Peyer's patch (tissue), 4 donors: Measurements from ENCODE around the gene HOXA6. TPM values are rescaled to one million over a fixed set of nuclear protein-coding genes. Genes with fewer than 3 reads are reported as not detected.

ENCODE experiments used
- DNase-seq, 3 donors: peaks; one replicate each; pipeline ENCODE4 v3.0.0-alpha.2; 2017 to 2019
- H3K27ac ChIP-seq, 4 donors: fragments of 200-600 bp; sonication (generic); one replicate each; pipeline ENCODE4 v1.5.1; 2016 to 2019
- H3K27me3 ChIP-seq, 2 donors: fragments of 200-600 bp; sonication (generic); one replicate each; pipeline ENCODE4 v1.5.1; 2019
- H3K36me3 ChIP-seq, 3 donors: fragments of 200-600 bp; sonication (generic); one replicate each; pipeline ENCODE4 v1.5.1; 2016 to 2019
- H3K4me1 ChIP-seq, 4 donors: fragments of 200-600 bp; sonication (generic); one replicate each; pipeline ENCODE4 v1.5.1; 2016 to 2019
- H3K4me3 ChIP-seq, 4 donors: fragments of 200-600 bp; sonication (generic); 1 replicate in 3 of 4; 2 replicates in 1 of 4; pipeline ENCODE4 v1.5.1; 2016 to 2019; ENCODE audit warnings: mild to moderate bottlenecking in 1 of 4
- H3K9me3 ChIP-seq, 4 donors: fragments of 200-600 bp; sonication (generic); one replicate each; pipeline ENCODE4 v1.5.1; 2016 to 2019; ENCODE audit warnings: mild to moderate bottlenecking in 1 of 4
- POLR2A ChIP-seq, 2 donors: fragments of 450-650 bp; IDR thresholded peaks; one replicate each; pipeline ENCODE4 v1.5.1; 2017; ENCODE audit warnings: antibody characterized with exemption in 2 of 2, mild to moderate bottlenecking in 2 of 2, moderate library complexity in 2 of 2
- total RNA-seq, 4 donors: library from RNA; depleted of rRNA; stranded (reverse); fragments of >200 nt; gene quantifications; one replicate each; pipeline ENCODE4 v1.1.0, GENCODE V29; 2016
- TF ChIP-seq, protein P1 (sequence below), 6 experiments: fragments of 450-650 bp in 4 of 6; fragments of 200-600 bp in 2 of 6; sonication (generic) in 1 of 6; IDR thresholded peaks; one replicate each; pipeline ENCODE4 v1.5.1; 2017 to 2019; ENCODE audit warnings: antibody characterized with exemption in 6 of 6, mild to moderate bottlenecking in 3 of 6, moderate library complexity in 1 of 6

The HOXA6 gene
- total RNA-seq, 4 donors from 2014 or later: 18.7 to 45.0 (median 30.7) TPM

DNA sequence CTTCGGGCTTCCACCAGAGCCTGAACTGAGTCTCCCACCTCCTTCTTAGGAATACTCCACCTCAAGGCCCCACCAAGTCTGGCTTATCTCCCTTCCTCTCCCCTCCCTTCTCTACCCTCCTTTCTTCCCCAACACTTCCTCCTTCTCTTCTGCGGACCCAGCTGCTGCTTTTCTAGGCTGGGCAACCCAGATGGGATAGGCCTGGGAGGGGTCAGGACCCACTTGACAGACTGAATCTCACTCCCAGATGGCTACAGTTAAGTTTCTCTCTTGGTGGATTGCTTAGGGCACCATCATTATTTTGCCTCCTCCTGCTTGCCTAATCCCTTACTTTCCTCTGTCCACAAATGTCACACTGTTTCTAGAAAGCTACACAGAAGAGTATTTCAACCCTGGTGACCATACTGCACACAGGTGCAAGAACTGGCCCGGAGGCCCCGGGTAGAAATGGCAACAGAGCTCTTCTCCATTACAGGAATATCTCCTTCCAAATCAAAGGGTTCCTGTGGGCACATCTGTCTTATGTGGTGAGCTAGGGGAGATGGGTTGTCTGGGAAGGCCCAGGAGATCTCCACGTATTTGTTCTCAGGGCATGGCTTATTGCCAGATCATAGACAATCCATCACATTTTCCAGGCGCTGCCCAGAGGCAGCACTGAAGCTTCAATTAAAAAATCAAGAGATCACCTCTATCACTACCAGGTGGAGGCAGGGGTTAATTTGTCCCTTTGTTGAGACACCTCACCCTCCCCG is 42.6 kb upstream of the HOXA6 start:
- peaks cover 4 to 87% of the 10 kb centered on the region in 2 donors for H3K27me3 ChIP-seq
- H3K9me3 ChIP-seq: no peaks in the 10 kb centered on the region
- peaks cover 4 to 42% (median 25%) of the 10 kb centered on the region in 4 donors for H3K4me1 ChIP-seq
- no peak overlapping the region for H3K4me3 ChIP-seq
- H3K36me3 ChIP-seq: no peaks in the 10 kb centered on the region
- H3K27ac ChIP-seq: no peak overlapping the region
- no peak for DNase-seq
- TF ChIP-seq, protein P1, sequence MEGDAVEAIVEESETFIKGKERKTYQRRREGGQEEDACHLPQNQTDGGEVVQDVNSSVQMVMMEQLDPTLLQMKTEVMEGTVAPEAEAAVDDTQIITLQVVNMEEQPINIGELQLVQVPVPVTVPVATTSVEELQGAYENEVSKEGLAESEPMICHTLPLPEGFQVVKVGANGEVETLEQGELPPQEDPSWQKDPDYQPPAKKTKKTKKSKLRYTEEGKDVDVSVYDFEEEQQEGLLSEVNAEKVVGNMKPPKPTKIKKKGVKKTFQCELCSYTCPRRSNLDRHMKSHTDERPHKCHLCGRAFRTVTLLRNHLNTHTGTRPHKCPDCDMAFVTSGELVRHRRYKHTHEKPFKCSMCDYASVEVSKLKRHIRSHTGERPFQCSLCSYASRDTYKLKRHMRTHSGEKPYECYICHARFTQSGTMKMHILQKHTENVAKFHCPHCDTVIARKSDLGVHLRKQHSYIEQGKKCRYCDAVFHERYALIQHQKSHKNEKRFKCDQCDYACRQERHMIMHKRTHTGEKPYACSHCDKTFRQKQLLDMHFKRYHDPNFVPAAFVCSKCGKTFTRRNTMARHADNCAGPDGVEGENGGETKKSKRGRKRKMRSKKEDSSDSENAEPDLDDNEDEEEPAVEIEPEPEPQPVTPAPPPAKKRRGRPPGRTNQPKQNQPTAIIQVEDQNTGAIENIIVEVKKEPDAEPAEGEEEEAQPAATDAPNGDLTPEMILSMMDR (IDR thresholded peaks at IDR 0.05): no peak
- TF ChIP-seq POLR2A (IDR thresholded peaks at IDR 0.05): no peak

DNA sequence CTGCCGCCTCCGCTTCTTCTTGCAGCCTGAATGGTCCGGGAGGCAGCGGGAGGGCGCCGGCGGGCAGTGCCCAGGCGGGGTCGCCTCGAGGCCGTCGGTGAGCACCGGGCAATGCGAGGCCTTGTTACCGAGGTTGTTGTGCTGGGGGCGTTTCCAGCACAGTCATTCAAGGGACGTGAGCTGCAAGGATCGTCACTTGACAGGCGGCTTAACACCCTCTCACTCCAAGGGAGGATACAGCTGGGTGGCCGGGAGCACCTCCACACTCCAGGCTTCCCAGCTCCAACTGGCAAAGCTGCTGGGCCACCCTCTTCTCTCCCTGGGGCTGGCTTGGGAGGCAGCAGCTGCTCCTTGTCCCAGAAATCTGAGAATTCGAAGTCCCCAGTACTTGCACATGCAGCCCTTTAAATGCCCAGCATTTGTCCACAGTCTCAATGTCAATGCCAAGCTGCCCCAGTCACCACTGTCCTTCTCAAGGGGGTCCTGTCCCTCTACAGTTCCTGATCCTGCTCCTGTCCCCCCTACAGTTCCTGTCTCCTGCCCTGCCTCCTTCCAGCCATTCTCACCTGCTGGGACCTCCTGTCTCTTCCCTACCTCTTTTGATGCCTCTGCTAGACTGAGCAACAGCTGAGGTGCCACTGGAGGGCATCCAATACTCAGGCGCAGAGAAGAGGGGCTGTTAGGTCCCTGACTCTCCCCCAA is 41.9 kb upstream of the HOXA6 start:
- Histone ChIP-seq H3K36me3 (no peaks in the 10 kb centered on the region), H3K9me3 (no peaks in the 10 kb centered on the region), H3K27me3 (peaks cover 4 to 86% of the 10 kb centered on the region in 2 donors), H3K4me1 (peaks cover 4 to 49% (median 28%) of the 10 kb centered on the region in 4 donors), H3K27ac (no peak overlapping the region), H3K4me3 (peak overlapping the region in 2 of 4 donors; percentile 9 to 33)
- TF ChIP-seq POLR2A (IDR thresholded peaks at IDR 0.05): no peak
- TF ChIP-seq, protein P1 (IDR thresholded peaks at IDR 0.05): no peak
- DNase-seq: peak in 2 of 3 donors; percentile 42 to 50

DNA sequence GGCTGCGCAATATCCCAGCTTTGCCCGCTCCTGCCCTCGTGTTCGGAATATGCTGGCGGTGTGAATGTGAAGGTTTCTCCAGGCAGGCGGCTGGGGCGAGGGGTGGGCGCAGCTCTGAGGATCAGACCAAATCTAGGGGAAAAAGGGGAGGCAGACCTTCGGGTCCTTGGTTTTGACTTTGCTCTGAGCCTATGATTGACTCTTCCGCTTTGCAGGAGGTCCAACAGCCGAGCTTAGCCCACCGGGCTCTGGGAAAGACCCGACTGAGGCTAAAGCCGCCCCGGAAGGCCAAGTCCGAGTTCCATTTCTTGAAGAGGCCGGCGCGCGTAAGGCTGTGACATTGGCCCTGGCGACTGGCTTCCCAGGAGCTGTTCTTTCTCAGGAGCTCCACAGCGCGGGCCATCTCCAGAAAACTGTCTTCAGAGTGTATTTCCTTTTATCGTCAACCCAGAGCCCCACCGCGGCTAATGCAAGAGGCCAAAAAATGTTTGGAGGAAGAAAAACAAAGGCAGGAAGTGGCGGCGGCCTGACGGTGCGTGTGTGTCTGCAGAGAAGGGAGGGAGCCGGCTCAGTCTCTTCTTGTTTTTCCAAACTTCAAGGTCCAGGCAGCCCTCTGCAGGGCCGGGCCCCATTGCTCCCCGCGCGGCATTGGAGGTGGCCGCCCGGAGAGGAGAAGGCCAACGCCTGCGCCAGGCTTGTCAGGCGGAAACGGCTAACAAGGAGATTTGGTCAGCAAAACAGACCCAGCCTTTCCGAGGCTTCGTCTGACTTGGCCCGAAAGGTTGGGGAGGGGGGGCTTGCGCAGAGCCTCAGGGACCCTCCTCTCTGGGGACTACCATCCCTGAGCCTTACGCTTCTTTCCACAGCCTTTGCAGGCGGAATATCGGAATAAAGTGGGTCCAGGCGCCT is 41.1 kb upstream of the HOXA6 start:
- DNase-seq: peak; percentile 47 to 77 (median 59)
- Histone ChIP-seq H3K4me1 (peaks cover 9 to 57% (median 35%) of the 10 kb centered on the region in 4 donors), H3K27ac (no peak overlapping the region), H3K4me3 (peak overlapping the region in 3 of 4 donors; percentile 9 to 33 (median 21)), H3K9me3 (no peaks in the 10 kb centered on the region), H3K36me3 (no peaks in the 10 kb centered on the region), H3K27me3 (peaks cover 8 to 85% of the 10 kb centered on the region in 2 donors)
- no peak for TF ChIP-seq POLR2A (IDR thresholded peaks at IDR 0.05)
- TF ChIP-seq, protein P1 (IDR thresholded peaks at IDR 0.05): no peak

DNA sequence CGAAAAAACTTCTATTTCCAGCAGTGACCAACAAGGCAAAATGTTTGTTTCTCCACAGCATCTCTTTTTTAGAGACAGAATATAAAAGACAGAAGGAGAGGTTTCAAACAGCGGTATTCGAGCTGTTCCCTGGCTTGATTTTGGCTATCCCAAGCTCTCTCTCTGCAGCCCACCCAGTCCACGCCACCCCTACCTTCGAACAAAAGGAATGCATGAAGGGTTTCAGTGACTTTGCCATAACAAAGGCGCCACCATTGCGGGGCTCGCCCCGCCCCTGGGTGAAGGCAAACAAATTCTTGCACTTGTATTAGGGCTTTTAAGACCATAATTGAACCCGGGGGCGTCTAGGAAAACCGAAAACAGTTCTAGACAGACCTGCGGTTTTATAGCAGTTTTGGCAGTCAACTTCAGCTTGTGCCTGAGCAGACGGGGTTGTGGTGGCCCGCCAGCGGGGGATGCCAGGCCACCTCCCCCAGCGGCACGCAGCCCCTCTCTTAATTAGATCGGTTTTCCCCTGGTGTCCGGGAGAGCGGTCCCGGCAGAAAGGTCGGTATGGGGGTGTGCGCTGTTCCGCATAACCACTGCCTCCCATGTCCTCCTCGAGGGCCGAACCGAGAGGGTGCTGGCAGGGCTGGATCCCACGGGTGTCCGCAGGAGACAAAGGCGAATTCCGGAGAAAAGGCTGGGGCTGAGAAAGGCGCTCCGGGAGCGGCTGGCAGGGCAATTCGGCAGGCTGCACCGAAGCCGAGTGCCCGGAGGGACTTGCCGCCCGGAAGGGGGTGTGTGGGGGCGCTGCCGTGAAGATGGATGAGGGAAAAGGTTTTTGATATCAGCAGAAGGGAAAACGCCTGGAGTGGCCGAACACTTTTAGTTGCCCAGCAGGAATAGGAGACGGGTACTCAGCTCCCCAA is 40.2 kb upstream of the HOXA6 start:
- peaks cover 8 to 85% of the 10 kb centered on the region in 2 donors for H3K27me3 ChIP-seq
- H3K9me3 ChIP-seq: no peaks in the 10 kb centered on the region
- peak in 2 of 3 donors; percentile 42 to 50 for DNase-seq
- no peaks in the 10 kb centered on the region for H3K36me3 ChIP-seq
- H3K27ac ChIP-seq: no peak overlapping the region
- peak overlapping the region in 2 of 4 donors; percentile 9 to 33 for H3K4me3 ChIP-seq
- TF ChIP-seq, protein P1 (IDR thresholded peaks at IDR 0.05): no peak
- no peak for TF ChIP-seq POLR2A (IDR thresholded peaks at IDR 0.05)
- peaks cover 9 to 51% (median 28%) of the 10 kb centered on the region in 4 donors for H3K4me1 ChIP-seq
